HepG2 (cell line): Measurements from ENCODE around the gene HAGH. TPM values are rescaled to one million over a fixed set of nuclear protein-coding genes. Genes with fewer than 3 reads are reported as not detected.

ENCODE experiments used
- AHDC1 ChIP-seq: sonication (generic); formaldehyde crosslinking; IDR thresholded peaks from 2 replicates; pipeline ENCODE4 v1.5.1; 2020; ENCODE audit warnings: mild to moderate bottlenecking, missing genetic modification reagents, borderline replicate concordance
- AHR ChIP-seq: IDR thresholded peaks from 2 replicates; pipeline ENCODE4 v1.6.1; 2018; ENCODE audit warnings: missing genetic modification reagents, missing compliant biosample characterization
- ARNT ChIP-seq: fragments of 450-650 bp; IDR thresholded peaks from 2 replicates; pipeline ENCODE4 v1.6.1; 2017
- ATF7-NPFF ChIP-seq: sonication (generic); formaldehyde crosslinking; IDR thresholded peaks from 2 replicates; pipeline ENCODE4 v1.8.1; 2023; ENCODE audit warnings: mild to moderate bottlenecking, low read depth, missing genetic modification reagents, moderate library complexity
- BRCA1 ChIP-seq: sonication (generic); formaldehyde crosslinking; IDR thresholded peaks from 2 replicates; pipeline ENCODE4 v1.4.0; 2020; ENCODE audit warnings: missing genetic modification reagents
- ESRRA ChIP-seq: sonication (generic); formaldehyde crosslinking; IDR thresholded peaks from 2 replicates; pipeline ENCODE4 v1.5.1; 2020; ENCODE audit warnings: mild to moderate bottlenecking, low read depth, missing genetic modification reagents
- HDAC2 ChIP-seq: sonication (generic); formaldehyde crosslinking; IDR thresholded peaks from 2 replicates; pipeline ENCODE4 v1.4.0; 2020; ENCODE audit warnings: missing genetic modification reagents
- MTF2 ChIP-seq: sonication (generic); formaldehyde crosslinking; IDR thresholded peaks from 2 replicates; pipeline ENCODE4 v1.5.0; 2020; ENCODE audit warnings: missing genetic modification reagents, borderline replicate concordance
- NR1H2 ChIP-seq: sonication (generic); formaldehyde crosslinking; IDR thresholded peaks from 2 replicates; pipeline ENCODE4 v1.8.1; 2022; ENCODE audit warnings: low read depth, missing genetic modification reagents, borderline replicate concordance
- RARA ChIP-seq: IDR thresholded peaks from 2 replicates; pipeline ENCODE4 v1.6.1; 2016; ENCODE audit warnings: missing genetic modification reagents, missing compliant biosample characterization
- REST ChIP-seq, 2 experiments: IDR thresholded peaks; 2 replicates each; pipeline ENCODE4 v1.6.1; 2011 to 2012; ENCODE audit warnings: low read length in 2 of 2, borderline replicate concordance in 1 of 2, low read depth in 1 of 2, mild to moderate bottlenecking in 1 of 2, moderate library complexity in 1 of 2
- RFXAP ChIP-seq: sonication (generic); formaldehyde crosslinking; IDR thresholded peaks from 2 replicates; pipeline ENCODE4 v1.4.0; 2020; ENCODE audit warnings: missing genetic modification reagents, borderline replicate concordance
- RNF2 ChIP-seq: fragments of 450-650 bp; conservative IDR thresholded peaks from 2 replicates; pipeline ENCODE4 v1.6.1; 2016; ENCODE audit warnings: low read depth
- SMC3 ChIP-seq: IDR thresholded peaks from 2 replicates; pipeline ENCODE4 v1.6.1; 2011; ENCODE audit warnings: low read length, improper control_type of control experiment
- SRSF9 ChIP-seq: fragments of 200-400 bp; formaldehyde crosslinking; IDR thresholded peaks from 2 replicates; pipeline ENCODE4 v1.6.1; 2018; ENCODE audit warnings: borderline replicate concordance, mild to moderate bottlenecking, low read depth, low read length; ENCODE audit not compliant: insufficient read depth, poor library complexity, severe bottlenecking
- ZNF225 ChIP-seq: sonication (generic); formaldehyde crosslinking; IDR thresholded peaks from 2 replicates; pipeline ENCODE4 v1.4.0; 2020; ENCODE audit warnings: mild to moderate bottlenecking, missing genetic modification reagents
- ZNF331 ChIP-seq: sonication (generic); formaldehyde crosslinking; IDR thresholded peaks from 2 replicates; pipeline ENCODE4 v1.4.0; 2020; ENCODE audit warnings: missing genetic modification reagents
- ZNF510 ChIP-seq: sonication (generic); formaldehyde crosslinking; IDR thresholded peaks from 2 replicates; pipeline ENCODE4 v1.4.0; 2020; ENCODE audit warnings: low read depth, mild to moderate bottlenecking, missing genetic modification reagents
- ZNF616 ChIP-seq: sonication (generic); formaldehyde crosslinking; IDR thresholded peaks from 2 replicates; pipeline ENCODE4 v1.5.0; 2020; ENCODE audit warnings: low read depth, mild to moderate bottlenecking, missing genetic modification reagents
- ZNF619 ChIP-seq: sonication (generic); formaldehyde crosslinking; IDR thresholded peaks from 2 replicates; pipeline ENCODE4 v1.4.0; 2020; ENCODE audit warnings: mild to moderate bottlenecking, missing genetic modification reagents
- ZNF75D ChIP-seq: sonication (generic); formaldehyde crosslinking; IDR thresholded peaks from 2 replicates; pipeline ENCODE4 v1.8.1; 2023; ENCODE audit warnings: missing genetic modification reagents, mild to moderate bottlenecking, borderline replicate concordance
- polyA plus RNA-seq, 8 experiments: library from polyadenylated mRNA; depleted of rRNA in 3 of 8; stranded (reverse) in 7 of 8; unstranded in 1 of 8; fragments of >200 nt; fragmentation: Illumina TruSeq in 4 of 8; extraction: Trizol in 4 of 8; gene quantifications; 2 replicates each; pipeline versions ENCODE4 v1.2.1 to v1.2.3, GENCODE V29; 2011 to 2016; ENCODE audit warnings: low read depth in 4 of 8, missing spikeins in 1 of 8, mixed read lengths in 1 of 8; ENCODE audit not compliant: insufficient read depth in 1 of 8
- total RNA-seq, 5 experiments: library from RNA; depleted of rRNA; stranded (reverse); fragments of >200 nt; fragmentation: Illumina TruSeq; extraction: Trizol; gene quantifications; 2 replicates each; pipeline ENCODE4 v1.2.3, GENCODE V29; 2016; ENCODE audit warnings: low read depth in 1 of 5

HAGH gene
- total and polyA plus RNA-seq, 2 of the 13 experiments (the other 11 are each of a cell fraction or from before 2014, with no cell fraction given): 70.4 to 95.4 TPM

- TF ChIP-seq AHDC1: no peak
- TF ChIP-seq ZNF331 (CRISPR knock-in tag): peak; percentile 36; the same call in 1 of the 2 replicates
- no peak; the same call in 1 of the 2 replicates for TF ChIP-seq BRCA1
- no peak for TF ChIP-seq ZNF75D (CRISPR knock-in tag)
- no peak for TF ChIP-seq SRSF9
- peak; percentile 76 for TF ChIP-seq HDAC2
- TF ChIP-seq SMC3: peak; percentile 19; the same call in 1 of the 2 replicates
- peak in 1 of 2 experiments; percentile 24; a peak in 1 of 4 replicates for TF ChIP-seq REST (IDR thresholded peaks at IDR 0.05; ENCODE audit: borderline replicate concordance in 1 of 2, low read depth in 1 of 2, low read length in 2 of 2)
- peak; percentile 73; the same call in 1 of the 2 replicates for TF ChIP-seq NR1H2 (CRISPR knock-in tag)
- no peak for TF ChIP-seq ZNF510 (CRISPR knock-in tag)
- TF ChIP-seq RNF2: peak; percentile 94
- 0 out of 2 replicates have a peak, but pooled peaks have one; percentile 1 for TF ChIP-seq AHR (CRISPR knock-in tag)
- TF ChIP-seq ZNF616 (CRISPR knock-in tag): peak; percentile 86; the same call in 1 of the 2 replicates
- TF ChIP-seq RFXAP: peak; percentile 55
- TF ChIP-seq ATF7-NPFF (CRISPR knock-in tag): peak; percentile 90
- TF ChIP-seq RARA (CRISPR knock-in tag): peak; percentile 54
- TF ChIP-seq ESRRA (CRISPR knock-in tag): peak; percentile 50; the same call in 1 of the 2 replicates
- no peak; the same call in 1 of the 2 replicates for TF ChIP-seq ZNF619
- TF ChIP-seq ARNT: no peak
- TF ChIP-seq ZNF225 (CRISPR knock-in tag): no peak
- TF ChIP-seq MTF2 (CRISPR knock-in tag): peak; percentile 89
These were observed 53.5 kb downstream of the HAGH start, which contains the start of gene MRPS34 (continued) for GRCh38 chr16:1772908-1773702.
